ENCODE data around the gene CDPF1. TPM values are rescaled to one million over a fixed set of nuclear protein-coding genes. Genes with fewer than 3 reads are reported as not detected.

Gene CDPF1
- total RNA-seq, 2 experiments from 2014 or later: 1.6 to 2.6 TPM

- Histone ChIP-seq H3K27me3 (ENCODE audit: control insufficient read depth in 1 of 2, insufficient read depth in 2 of 2, low read length in 2 of 2) (no peaks in the 10 kb centered on the region), H3K9me3 (ENCODE audit: control insufficient read depth in 1 of 2, insufficient read depth in 1 of 2, low read length in 2 of 2) (no peaks in the 10 kb centered on the region), H3K4me3 (ENCODE audit: low read length) (no peak overlapping the region), H3K36me3 (ENCODE audit: insufficient read depth, low read length) (peaks cover 9% of the 10 kb centered on the region), H3K27ac (ENCODE audit: low read depth in 1 of 2, low read length in 2 of 2) (no peak overlapping the region), H3K4me1 (ENCODE audit: insufficient read depth, low read length) (peaks cover 12% of the 10 kb centered on the region)
- ATAC-seq (ENCODE audit: poor library complexity) (no peak), DNase-seq (no peak)
- POLR2A ChIA-PET: no interaction called here
- no peaks in the 10 kb centered on the region for H3K27me3 Mint-ChIP-seq
- H3K27ac Mint-ChIP-seq: no peak overlapping the region
- no peak for TF ChIP-seq CTCF (IDR thresholded peaks at IDR 0.05)
- H3K4me1 Mint-ChIP-seq (ENCODE audit: low read depth): peaks cover 12% of the 10 kb centered on the region
- intact Hi-C loops (cut with DNase I, micrococcal nuclease): no loop called here
- CTCF ChIA-PET: no interaction called here
- H3K36me3 Mint-ChIP-seq (ENCODE audit: low read depth): no peaks in the 10 kb centered on the region
- H3K9me3 Mint-ChIP-seq: no peaks in the 10 kb centered on the region
- H3K4me3 Mint-ChIP-seq: no peak overlapping the region
Observed at GRCh38 chr22:46272762-46273431, 22.8 kb upstream of the CDPF1 start.

- Histone ChIP-seq H3K9me3 (ENCODE audit: control insufficient read depth in 1 of 2, insufficient read depth in 1 of 2, low read length in 2 of 2) (no peaks in the 10 kb centered on the region), H3K27me3 (ENCODE audit: control insufficient read depth in 1 of 2, insufficient read depth in 2 of 2, low read length in 2 of 2) (no peaks in the 10 kb centered on the region), H3K4me3 (ENCODE audit: low read length) (no peak overlapping the region), H3K36me3 (ENCODE audit: insufficient read depth, low read length) (peaks cover 9% of the 10 kb centered on the region), H3K4me1 (ENCODE audit: insufficient read depth, low read length) (peaks cover 16% of the 10 kb centered on the region), H3K27ac (ENCODE audit: low read depth in 1 of 2, low read length in 2 of 2) (no peak overlapping the region)
- CTCF ChIA-PET: no interaction called here
- POLR2A ChIA-PET: no interaction called here
- no peaks in the 10 kb centered on the region for H3K9me3 Mint-ChIP-seq
- no peak overlapping the region for H3K27ac Mint-ChIP-seq
- H3K4me1 Mint-ChIP-seq (ENCODE audit: low read depth): peaks cover 17% of the 10 kb centered on the region
- TF ChIP-seq CTCF (IDR thresholded peaks at IDR 0.05): no peak
- intact Hi-C loops (cut with DNase I, micrococcal nuclease): no loop called here
- no peak for ATAC-seq (ENCODE audit: poor library complexity)
- H3K4me3 Mint-ChIP-seq: no peak overlapping the region
- DNase-seq: no peak
- H3K36me3 Mint-ChIP-seq (ENCODE audit: low read depth): no peaks in the 10 kb centered on the region
- H3K27me3 Mint-ChIP-seq: peaks cover 4% of the 10 kb centered on the region
Observed at GRCh38 chr22:46272196-46272595, 22.1 kb upstream of the CDPF1 start.

DNA sequence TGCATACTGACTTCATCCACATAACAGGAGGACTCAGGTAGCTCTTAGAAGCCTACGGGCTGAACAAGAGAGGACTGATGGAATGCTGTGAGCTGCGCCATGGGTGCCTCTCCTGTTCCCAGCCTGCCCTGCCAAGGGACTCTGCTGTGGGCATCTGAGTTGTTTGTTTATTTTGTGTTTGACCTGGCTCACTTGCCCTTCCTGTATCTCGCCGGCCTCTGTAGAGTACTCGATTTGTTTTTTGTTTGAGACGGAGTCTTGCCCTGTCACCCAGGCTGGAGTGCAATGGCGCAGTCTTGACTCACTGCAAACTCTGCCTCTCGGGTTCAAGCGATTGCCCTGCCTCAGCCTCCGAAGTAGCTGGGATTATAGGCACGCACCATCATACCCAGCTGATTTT, 19.5 kb upstream of the CDPF1 start:
- DNase-seq (no peak), ATAC-seq (ENCODE audit: poor library complexity) (no peak)
- intact Hi-C loops (cut with DNase I, micrococcal nuclease): no loop called here
- Histone ChIP-seq H3K4me3 (ENCODE audit: low read length) (no peak overlapping the region), H3K27ac (ENCODE audit: low read depth in 1 of 2, low read length in 2 of 2) (no peak overlapping the region), H3K9me3 (ENCODE audit: control insufficient read depth in 1 of 2, insufficient read depth in 1 of 2, low read length in 2 of 2) (peaks cover 0 to 5% of the 10 kb centered on the region in 2 experiments), H3K4me1 (ENCODE audit: insufficient read depth, low read length) (peaks cover 16% of the 10 kb centered on the region), H3K36me3 (ENCODE audit: insufficient read depth, low read length) (no peaks in the 10 kb centered on the region), H3K27me3 (ENCODE audit: control insufficient read depth in 1 of 2, insufficient read depth in 2 of 2, low read length in 2 of 2) (no peaks in the 10 kb centered on the region)
- POLR2A ChIA-PET: interaction anchor here (0.9 kb wide), 1 partner anchor 9 kb away, joined by 3 read pairs; no protein-coding TSS in a partner anchor
- H3K36me3 Mint-ChIP-seq (ENCODE audit: low read depth): no peaks in the 10 kb centered on the region
- no peak overlapping the region for H3K27ac Mint-ChIP-seq
- CTCF ChIA-PET: no interaction called here
- H3K4me1 Mint-ChIP-seq (ENCODE audit: low read depth): peaks cover 20% of the 10 kb centered on the region
- no peak for TF ChIP-seq CTCF (IDR thresholded peaks at IDR 0.05)
- H3K4me3 Mint-ChIP-seq: peak overlapping the region; percentile 82
- peaks cover 30% of the 10 kb centered on the region for H3K27me3 Mint-ChIP-seq
- no peaks in the 10 kb centered on the region for H3K9me3 Mint-ChIP-seq
